SKM-1 treated with dmso at 0.1 percent for 144 hours (cell line): ENCODE data around the gene RBM25.
"Not testable (repeated sequence)": the region's sequence is repeated elsewhere in the genome, so short reads cannot be mapped to it uniquely, and the experiment has no call there.

Source experiments
- DNase-seq: peaks from one replicate; lab custom pipeline; 2025; ENCODE audit not compliant: unreplicated experiment; lab: John Stamatoyannopoulos, UW

RBM25 gene

GRCh38 chr14:73168274-73168673 lies 109.9 kb downstream of the RBM25 start:
- no peak for DNase-seq

GRCh38 chr14:73168691-73169090 lies 110.4 kb downstream of the RBM25 start:
- DNase-seq: no peak

- not testable (repeated sequence) for DNase-seq
These were observed 111.5 kb downstream of the RBM25 start for GRCh38 chr14:73169855-73170254.

- no peak for DNase-seq
These were observed 112.4 kb downstream of the RBM25 start for GRCh38 chr14:73170686-73171085.

GRCh38 chr14:73172500-73172899 lies 114.2 kb downstream of the RBM25 start:
- DNase-seq: no peak

GRCh38 chr14:73173092-73173735 lies 114.9 kb downstream of the RBM25 start:
- no peak for DNase-seq
